T47D (cell line): ENCODE results near the gene ARL6IP5.

ENCODE experiments used
- DNase-seq, 2 experiments: peaks; one replicate each; pipeline versions ENCODE4 v3.0.0 to v3.0.0-alpha.2; 2011 to 2012; ENCODE audit warnings: low read depth in 1 of 2, low spot score in 1 of 2
- JUND ChIP-seq: IDR thresholded peaks from 2 replicates; pipeline ENCODE4 v1.6.1; 2012; ENCODE audit warnings: low read depth
- in situ Hi-C: cut with HindIII; loops from 2 replicates; pipeline ENCODE4 v1.10.0; 2016; ENCODE audit warnings: low sequenced_read_pairs, low pct_unique_long_range_greater_than_20kb

The ARL6IP5 gene

DNA sequence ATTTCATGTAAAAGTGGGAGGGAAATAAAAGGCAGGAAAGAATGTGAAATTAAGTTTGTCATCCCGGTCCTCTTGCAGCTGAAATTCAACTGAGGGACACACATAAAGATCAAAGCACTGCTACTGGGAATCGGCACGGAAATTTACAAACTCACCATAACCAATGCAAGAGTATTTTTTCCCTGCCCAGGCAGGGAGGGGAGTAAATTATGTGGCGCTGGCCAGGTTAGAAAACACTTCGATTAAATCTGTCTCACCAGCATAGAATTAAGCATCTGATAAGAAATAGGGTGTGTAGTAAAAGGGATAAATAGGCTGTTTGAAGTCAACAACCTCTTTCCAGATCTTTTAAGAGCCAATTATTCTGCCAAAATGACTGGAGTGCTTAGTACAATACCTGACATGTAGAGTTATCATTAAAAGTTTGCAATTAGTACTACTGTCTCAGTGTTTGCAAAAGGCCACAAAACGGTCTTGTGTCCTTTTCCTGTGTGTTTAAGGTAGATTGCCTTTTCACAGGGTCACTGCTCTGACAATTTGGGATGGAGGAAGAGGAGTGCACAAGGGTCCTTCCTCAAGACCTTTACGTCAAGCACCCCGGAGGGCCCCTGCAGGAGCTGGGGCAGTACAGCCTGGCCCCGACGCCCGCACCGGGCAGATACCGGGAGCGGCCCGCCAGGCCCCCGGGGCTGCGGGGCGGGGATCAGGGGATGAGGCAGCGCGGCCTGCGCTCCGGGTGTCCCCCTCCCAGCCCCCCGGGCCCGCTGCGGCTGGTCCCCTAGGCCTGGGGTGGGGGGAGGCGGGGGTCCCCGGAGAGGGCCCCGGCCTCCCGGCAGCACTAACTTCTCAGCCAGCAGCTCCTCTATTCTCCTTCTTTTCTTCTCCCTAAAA lies 5.2 kb upstream of the ARL6IP5 start:
- DNase-seq = no peak
- no peak for TF ChIP-seq JUND
- in situ Hi-C loops = no loop called here

DNA sequence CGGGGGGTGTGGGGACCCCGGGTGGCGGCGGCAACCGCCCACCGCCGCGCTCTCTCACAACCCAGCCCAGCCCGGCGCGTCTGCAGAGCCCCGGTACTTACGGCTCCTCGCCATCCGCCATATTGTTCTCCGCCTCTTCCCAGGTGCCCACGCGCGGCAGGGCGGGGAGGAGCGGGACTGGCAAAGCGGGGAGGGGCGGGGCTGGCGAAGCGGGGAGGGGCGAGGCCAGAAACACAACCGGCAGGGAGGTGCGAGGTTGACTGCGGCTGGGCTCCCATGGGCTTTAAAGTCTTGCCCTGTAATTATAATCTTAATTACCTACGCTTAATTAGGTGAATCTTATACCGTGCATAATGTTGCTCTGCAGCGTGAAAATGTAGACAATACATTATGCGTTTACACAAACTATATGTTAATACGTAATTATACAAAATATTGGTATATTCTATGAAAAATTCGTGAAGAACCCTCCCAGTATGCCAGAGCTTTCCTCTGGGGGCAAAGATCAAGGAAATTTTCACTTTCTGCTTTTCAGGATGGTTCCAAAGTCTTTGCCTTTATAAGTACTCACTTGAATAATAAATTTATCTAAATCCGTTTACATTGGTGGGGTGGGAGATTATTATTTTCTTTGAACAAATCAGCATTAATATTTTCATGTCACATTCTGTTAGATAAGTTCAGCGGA lies 4.4 kb upstream of the ARL6IP5 start, which contains the start of gene UBA3:
Gene UBA3, minus strand, starts transcription at position 133 of the 688 bp plus-strand sequence. Its CDS starts 12 bp downstream, at position 121.
- peak; percentile 14 to 86 for DNase-seq
- no peak for TF ChIP-seq JUND
- in situ Hi-C loops = no loop called here

DNA sequence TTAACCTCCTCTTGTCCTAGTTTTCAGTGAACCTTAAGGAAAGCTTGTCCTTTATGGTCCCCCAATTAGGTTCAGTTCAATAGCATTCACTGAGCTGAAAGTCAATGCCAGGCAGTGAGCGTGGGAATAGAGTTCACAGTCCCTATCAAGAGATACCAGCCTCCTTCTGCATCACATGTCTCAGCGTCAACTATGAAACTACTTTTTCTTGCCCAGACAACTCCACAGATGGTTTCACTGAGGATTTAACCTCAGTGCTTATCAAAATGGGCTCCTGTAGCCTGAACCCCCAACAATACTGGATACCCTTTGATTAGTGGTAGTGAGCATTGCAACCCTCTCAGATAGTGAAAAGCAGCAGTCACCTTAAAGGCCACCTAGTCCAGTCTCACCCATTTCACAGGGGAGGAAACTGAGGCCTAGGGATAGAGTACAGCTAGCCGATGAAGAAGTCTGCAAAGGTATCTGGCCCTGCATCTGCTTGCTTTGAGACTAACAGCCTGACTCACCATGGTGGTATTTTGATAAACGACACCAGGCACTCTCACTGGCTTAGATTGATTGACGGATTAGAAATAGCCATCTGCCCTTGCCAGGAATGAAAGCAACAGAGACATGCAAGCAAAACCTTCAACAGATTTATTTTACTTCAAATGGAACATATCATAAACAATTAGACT lies 3.0 kb upstream of the ARL6IP5 start:
- TF ChIP-seq JUND = no peak
- DNase-seq = no peak
- in situ Hi-C loops = no loop called here

DNA sequence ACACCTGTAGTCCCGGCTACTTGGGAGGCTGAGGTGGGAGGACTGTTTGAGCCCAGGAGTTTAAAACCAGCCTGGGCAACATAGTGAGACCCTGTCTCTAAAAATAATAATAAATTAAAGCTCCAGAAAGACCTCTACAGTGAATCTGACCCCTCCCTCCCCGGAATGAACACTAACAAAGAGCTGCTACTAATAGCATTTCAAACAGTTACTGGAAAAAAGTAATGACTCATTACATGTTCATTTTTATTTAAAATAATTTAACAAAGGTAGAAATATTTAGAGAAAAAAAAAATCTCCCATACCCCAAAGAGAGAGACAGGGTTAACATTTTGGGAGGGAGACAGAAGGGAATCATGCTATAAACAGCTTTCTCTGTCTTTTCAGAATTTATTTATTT lies 2.4 kb upstream of the ARL6IP5 start:
- in situ Hi-C loops = no loop called here
- DNase-seq = no peak
- no peak for TF ChIP-seq JUND

DNA sequence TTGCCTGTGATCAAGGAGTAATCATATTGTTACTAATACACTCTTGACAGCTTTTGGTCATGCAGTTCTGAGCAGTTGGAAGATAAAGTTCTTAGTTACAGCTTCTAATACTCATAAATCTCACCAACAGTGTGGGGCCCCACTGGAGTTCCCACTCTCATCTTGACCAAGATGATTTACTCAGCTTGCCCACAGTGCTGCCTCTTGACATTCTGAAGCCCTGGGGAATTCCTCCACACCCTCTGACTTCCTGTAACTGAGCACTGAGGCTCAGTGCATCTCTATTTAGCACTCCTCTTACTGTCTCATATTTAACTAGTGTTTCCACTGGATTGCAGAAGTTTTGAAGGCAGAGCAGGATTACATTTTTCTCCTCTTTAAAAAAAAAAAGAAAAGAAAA lies 1.9 kb upstream of the ARL6IP5 start:
- DNase-seq = no peak
- no peak for TF ChIP-seq JUND
- in situ Hi-C loops = no loop called here

DNA sequence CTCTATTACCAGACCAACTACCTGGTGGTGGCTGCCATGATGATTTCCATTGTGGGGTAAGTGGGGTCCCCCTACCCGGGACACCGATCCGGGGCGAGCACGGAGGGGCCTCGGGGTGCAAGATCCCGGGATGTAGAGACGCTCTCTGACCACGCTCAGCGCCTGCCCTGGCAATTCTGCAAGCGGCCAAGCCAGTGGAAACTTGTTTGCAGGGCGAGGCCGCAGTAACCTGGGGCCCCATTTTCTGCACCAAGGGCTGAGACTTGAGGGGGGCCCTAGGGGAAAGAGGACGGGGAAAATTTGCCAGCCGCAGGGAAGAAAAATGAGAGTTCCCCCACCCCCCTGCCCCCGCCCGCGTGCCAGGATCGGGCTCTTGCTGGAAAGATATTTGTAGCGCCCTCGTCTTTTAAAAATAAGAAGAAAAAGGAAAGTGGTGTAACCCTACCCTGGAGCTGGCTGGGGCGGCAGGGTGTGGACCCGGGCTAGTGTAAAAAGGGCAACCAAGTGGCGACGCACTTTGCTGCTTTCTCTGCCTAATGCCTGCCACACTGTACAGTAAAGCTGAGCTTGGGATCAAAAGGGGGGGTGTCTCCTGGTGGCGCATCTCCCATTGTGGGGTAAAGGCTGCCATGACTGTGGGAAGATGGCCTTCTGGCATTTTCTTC lies 563 bp downstream of the ARL6IP5 start:
- in situ Hi-C loops = no loop called here
- DNase-seq = no peak
- no peak for TF ChIP-seq JUND

DNA sequence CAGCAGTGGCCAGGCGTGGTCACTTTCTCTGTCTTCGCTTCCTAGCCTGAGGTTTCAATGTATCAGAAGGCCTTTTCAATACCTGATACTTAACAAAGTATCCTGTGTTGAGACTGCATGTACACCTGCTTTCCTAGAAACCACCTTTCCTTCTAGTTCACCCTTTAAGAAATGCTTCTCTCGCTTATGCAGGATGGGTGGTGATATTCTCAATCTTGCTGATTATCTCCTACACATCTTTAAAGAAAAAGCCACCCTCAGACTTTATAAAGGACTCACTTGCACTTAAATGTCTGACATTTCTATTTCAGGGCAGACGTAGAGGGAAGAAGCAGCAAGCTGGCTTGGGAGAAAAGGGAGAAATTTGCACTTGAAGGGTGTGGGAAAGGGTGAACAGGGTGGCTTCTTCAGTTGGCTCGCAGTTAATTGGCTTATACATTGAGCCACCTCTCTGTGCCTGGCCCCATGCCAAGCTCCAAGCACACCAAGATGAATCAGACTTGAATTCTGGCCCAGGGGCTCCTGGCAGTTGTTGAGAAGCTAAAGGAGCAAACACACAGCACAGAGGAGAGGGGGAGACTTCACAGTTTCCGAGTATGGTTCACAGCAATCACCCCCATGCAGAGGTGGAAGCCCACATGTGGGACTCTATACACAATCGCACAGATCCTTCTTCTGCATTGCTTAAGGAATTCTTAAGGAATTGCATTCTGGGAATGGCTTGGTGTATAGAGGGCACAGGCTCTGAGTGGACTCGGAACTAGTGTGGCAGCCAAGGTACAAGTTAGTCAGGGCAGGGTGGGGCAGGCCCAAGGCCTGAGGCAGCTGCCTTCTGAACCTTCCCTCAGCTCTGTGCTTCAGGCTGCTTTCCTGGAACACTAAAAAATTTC lies 1.3 kb downstream of the ARL6IP5 start:
- in situ Hi-C loops = no loop called here
- DNase-seq = peak in 1 of 2 experiments; percentile 83
- no peak for TF ChIP-seq JUND

DNA sequence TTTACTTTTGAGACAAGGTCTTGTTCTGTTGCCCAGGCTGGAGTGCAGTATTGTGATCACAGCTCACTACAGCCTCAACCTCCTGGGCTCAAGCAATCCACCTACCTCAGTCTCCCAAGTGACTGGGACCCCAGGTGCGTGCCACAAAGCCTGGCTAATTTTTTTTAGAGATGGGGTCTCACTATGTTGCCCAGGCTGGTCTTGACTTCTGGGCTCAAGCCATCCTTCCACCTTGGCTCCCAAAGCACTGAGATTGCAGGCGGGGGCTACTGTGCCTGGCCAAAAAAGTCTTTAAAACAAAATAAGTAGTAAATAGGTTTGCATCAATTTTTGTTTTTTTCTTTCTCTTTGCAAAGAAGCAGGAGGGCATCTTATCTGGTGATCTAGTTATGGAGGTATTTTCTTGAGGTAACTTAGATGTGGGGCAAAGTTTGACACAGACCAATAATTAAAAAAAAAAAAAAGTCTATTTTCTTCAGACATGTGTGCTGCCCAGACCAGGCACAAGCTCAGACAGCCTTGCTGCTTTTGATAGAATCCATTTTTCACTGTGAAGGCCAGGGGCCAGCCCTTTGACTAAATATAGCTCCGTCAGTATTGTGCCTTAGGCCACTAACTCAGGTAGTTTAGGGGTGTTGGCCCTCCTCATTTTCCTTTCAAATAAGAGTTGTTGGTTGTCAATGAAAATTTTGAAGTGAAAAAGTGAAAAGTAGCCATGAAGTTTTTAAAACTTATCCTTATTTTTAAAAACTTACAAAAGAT lies 2.5 kb downstream of the ARL6IP5 start:
- no peak for DNase-seq
- in situ Hi-C loops = no loop called here
- TF ChIP-seq JUND = no peak

DNA sequence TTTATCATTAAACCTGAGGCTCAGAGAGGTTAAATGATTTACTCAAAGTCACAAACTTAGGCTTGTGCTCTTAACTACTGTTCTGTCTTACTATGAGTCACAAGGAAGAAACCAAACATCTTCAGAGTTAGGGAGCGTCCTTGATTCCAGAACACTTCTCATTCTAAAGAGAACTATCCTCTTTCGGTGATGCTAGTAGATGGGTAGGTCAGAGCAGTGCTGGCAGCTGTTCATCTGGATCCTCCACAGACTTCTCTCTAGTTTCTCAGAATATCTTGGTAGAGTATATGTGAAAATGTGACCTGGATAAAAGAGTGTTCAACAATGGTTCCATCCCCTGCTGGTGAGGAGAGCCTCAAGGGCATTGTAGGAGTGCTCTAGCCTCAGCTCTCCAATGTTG lies 3.3 kb downstream of the ARL6IP5 start:
- no peak for DNase-seq
- in situ Hi-C loops = no loop called here
- TF ChIP-seq JUND = no peak

DNA sequence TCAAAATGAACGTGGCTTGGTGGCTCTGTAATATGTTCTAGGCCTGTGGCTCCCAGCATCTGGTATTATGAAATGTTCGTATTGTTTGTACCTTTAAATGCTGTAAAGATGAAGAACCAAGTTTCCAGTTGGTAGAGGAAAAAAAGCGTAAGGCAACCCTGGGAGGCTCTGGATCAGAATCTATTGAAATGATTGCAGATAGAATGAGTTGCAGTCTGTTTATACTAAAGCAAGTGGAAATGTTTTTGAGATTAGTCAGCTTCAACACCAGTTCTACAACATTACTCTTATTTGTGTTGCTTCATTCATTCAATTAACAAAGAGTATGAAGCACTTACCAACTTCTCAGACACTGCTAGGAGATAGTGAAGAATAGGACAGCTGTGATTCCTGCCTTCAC lies 5.3 kb downstream of the ARL6IP5 start:
- no peak for TF ChIP-seq JUND
- no peak for DNase-seq
- in situ Hi-C loops = no loop called here
